Measurements from ENCODE around the gene ARHGAP21. TPM values are rescaled to one million over a fixed set of nuclear protein-coding genes. Genes with fewer than 3 reads are reported as not detected.

ARHGAP21 gene
- polyA plus RNA-seq, 1 donor (not counting 4 experiments of a cell fraction or from before 2014, with no cell fraction given), result 78.5 TPM

DNA sequence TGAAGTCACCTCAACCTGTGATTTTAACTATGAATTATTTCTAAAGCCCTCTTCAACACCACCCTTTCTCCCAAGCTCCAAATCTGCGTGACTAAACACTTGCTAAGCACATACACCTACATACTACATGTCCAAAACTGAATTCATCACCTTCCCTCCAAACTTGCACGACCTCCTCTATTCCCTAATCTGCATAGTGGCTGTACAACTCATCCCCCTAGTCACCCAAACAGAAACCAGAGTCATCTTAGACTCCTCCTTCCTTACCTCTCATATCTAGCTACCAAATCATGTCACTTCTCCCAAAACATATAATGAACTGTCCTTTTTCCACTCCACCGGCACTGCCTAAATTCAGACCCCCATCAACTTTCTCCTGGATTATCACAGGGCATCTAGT, 16.2 kb downstream of the ARHGAP21 start:
- Histone ChIP-seq H3K4me1 (ENCODE audit: control insufficient read depth, extremely low read depth, insufficient read depth, low read length) (peaks cover 24% of the 10 kb centered on the region), H3K9me3 (ENCODE audit: control insufficient read depth, low read depth, low read length) (no peaks in the 10 kb centered on the region), H3K9me1 (ENCODE audit: control insufficient read depth, extremely low read depth, insufficient read depth, low read length) (no peaks in the 10 kb centered on the region), H3K4me2 (ENCODE audit: control insufficient read depth, extremely low read depth, insufficient read depth, low read depth, low read length) (no peak overlapping the region), H3K36me3 (ENCODE audit: control insufficient read depth in 2 of 2, extremely low read depth in 1 of 2, insufficient read depth in 2 of 2, low read length in 2 of 2) (peaks cover 0 to 4% of the 10 kb centered on the region in 2 experiments), H3K79me2 (ENCODE audit: control insufficient read depth, insufficient read depth, low read length) (peaks cover 95% of the 10 kb centered on the region), H4K20me1 (ENCODE audit: control insufficient read depth, extremely low read depth, insufficient read depth, low read length) (peaks cover 24% of the 10 kb centered on the region), H3K27me3 (ENCODE audit: control insufficient read depth, extremely low read depth, insufficient read depth, low read length) (no peaks in the 10 kb centered on the region), H3K9ac (ENCODE audit: control insufficient read depth, extremely low read depth, insufficient read depth, low read length) (no peak overlapping the region), H2AFZ (ENCODE audit: control insufficient read depth, low read length) (no peak overlapping the region), H3K4me3 (ENCODE audit: control insufficient read depth in 2 of 3, extremely low read depth in 1 of 3, insufficient read depth in 2 of 3, low read depth in 1 of 3, low read length in 3 of 3) (no peak overlapping the region), H3K27ac (ENCODE audit: control insufficient read depth, insufficient read depth, low read length) (peak overlapping the region; percentile 15)
- no peak for DNase-seq (ENCODE audit: low read depth, low spot score)
- TF ChIP-seq EZH2 (IDR thresholded peaks at IDR 0.05; ENCODE audit: low read length), result no peak
- TF ChIP-seq, protein P1, sequence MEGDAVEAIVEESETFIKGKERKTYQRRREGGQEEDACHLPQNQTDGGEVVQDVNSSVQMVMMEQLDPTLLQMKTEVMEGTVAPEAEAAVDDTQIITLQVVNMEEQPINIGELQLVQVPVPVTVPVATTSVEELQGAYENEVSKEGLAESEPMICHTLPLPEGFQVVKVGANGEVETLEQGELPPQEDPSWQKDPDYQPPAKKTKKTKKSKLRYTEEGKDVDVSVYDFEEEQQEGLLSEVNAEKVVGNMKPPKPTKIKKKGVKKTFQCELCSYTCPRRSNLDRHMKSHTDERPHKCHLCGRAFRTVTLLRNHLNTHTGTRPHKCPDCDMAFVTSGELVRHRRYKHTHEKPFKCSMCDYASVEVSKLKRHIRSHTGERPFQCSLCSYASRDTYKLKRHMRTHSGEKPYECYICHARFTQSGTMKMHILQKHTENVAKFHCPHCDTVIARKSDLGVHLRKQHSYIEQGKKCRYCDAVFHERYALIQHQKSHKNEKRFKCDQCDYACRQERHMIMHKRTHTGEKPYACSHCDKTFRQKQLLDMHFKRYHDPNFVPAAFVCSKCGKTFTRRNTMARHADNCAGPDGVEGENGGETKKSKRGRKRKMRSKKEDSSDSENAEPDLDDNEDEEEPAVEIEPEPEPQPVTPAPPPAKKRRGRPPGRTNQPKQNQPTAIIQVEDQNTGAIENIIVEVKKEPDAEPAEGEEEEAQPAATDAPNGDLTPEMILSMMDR (optimal IDR thresholded peaks at IDR 0.05 in 1 of 3, IDR thresholded peaks at IDR 0.05 in 1 of 3, conservative IDR thresholded peaks at IDR 0.05 in 1 of 3; ENCODE audit: extremely low read depth in 1 of 3, insufficient read depth in 2 of 3, low read length in 3 of 3), result no peak
- no peak for FAIRE-seq
- dilution Hi-C loops (cut with MboI; ENCODE audit: extremely low pct_ligation_motif_present, low sequenced_read_pairs), result no loop called here

GRCh38 chr10:24706479-24707118, 17.1 kb downstream of the ARHGAP21 start:
- peak overlapping the region; percentile 15 for H3K27ac ChIP-seq (ENCODE audit: control insufficient read depth, insufficient read depth, low read length)
- H3K36me3 ChIP-seq (ENCODE audit: control insufficient read depth in 2 of 2, extremely low read depth in 1 of 2, insufficient read depth in 2 of 2, low read length in 2 of 2), result peaks cover 0 to 4% of the 10 kb centered on the region in 2 experiments
- no peak overlapping the region for H3K4me3 ChIP-seq (ENCODE audit: control insufficient read depth in 2 of 3, extremely low read depth in 1 of 3, insufficient read depth in 2 of 3, low read depth in 1 of 3, low read length in 3 of 3)
- no peak overlapping the region for H3K9ac ChIP-seq (ENCODE audit: control insufficient read depth, extremely low read depth, insufficient read depth, low read length)
- no peak for DNase-seq (ENCODE audit: low read depth, low spot score)
- TF ChIP-seq EZH2 (IDR thresholded peaks at IDR 0.05; ENCODE audit: low read length), result no peak
- TF ChIP-seq, protein P1 (optimal IDR thresholded peaks at IDR 0.05 in 1 of 3, IDR thresholded peaks at IDR 0.05 in 1 of 3, conservative IDR thresholded peaks at IDR 0.05 in 1 of 3; ENCODE audit: extremely low read depth in 1 of 3, insufficient read depth in 2 of 3, low read length in 3 of 3), result no peak
- H3K9me1 ChIP-seq (ENCODE audit: control insufficient read depth, extremely low read depth, insufficient read depth, low read length), result no peaks in the 10 kb centered on the region
- H4K20me1 ChIP-seq (ENCODE audit: control insufficient read depth, extremely low read depth, insufficient read depth, low read length), result peaks cover 24% of the 10 kb centered on the region
- FAIRE-seq, result peak; percentile 91
- peaks cover 24% of the 10 kb centered on the region for H3K4me1 ChIP-seq (ENCODE audit: control insufficient read depth, extremely low read depth, insufficient read depth, low read length)
- peaks cover 95% of the 10 kb centered on the region for H3K79me2 ChIP-seq (ENCODE audit: control insufficient read depth, insufficient read depth, low read length)
- no peak overlapping the region for H2AFZ ChIP-seq (ENCODE audit: control insufficient read depth, low read length)
- no peak overlapping the region for H3K4me2 ChIP-seq (ENCODE audit: control insufficient read depth, extremely low read depth, insufficient read depth, low read depth, low read length)
- no peaks in the 10 kb centered on the region for H3K27me3 ChIP-seq (ENCODE audit: control insufficient read depth, extremely low read depth, insufficient read depth, low read length)
- H3K9me3 ChIP-seq (ENCODE audit: control insufficient read depth, low read depth, low read length), result no peaks in the 10 kb centered on the region
- dilution Hi-C loops (cut with MboI; ENCODE audit: extremely low pct_ligation_motif_present, low sequenced_read_pairs), result no loop called here
